ENCODE results near the gene KCNQ5. TPM values are rescaled to one million over a fixed set of nuclear protein-coding genes. Genes with fewer than 3 reads are reported as not detected.
A peak's percentile ranks its signal among the peaks of the same experiment; 100 is the strongest.

Gene KCNQ5
- total RNA-seq, 3 donors from 2014 or later (not counting 1 experiment from before 2014, with no cell fraction given) = 8.2 to 9.7 (median 8.7) TPM

- DNase-seq (no peak), ATAC-seq (no peak)
- intact Hi-C loops (cut with micrococcal nuclease) = no loop called here
- peaks cover 0 to 2% of the 10 kb centered on the region in 2 donors for H3K9me3 Mint-ChIP-seq
- Histone ChIP-seq H3K4me3 (ENCODE audit: low read length) (no peak overlapping the region), H3K36me3 (ENCODE audit: control insufficient read depth, insufficient read depth, low read length) (no peaks in the 10 kb centered on the region), H3K27me3 (ENCODE audit: control insufficient read depth, insufficient read depth, low read length) (no peaks in the 10 kb centered on the region), H3K9me3 (ENCODE audit: control insufficient read depth, insufficient read depth, low read length) (no peaks in the 10 kb centered on the region), H3K4me1 (ENCODE audit: control insufficient read depth, insufficient read depth, low read length) (peaks cover 3% of the 10 kb centered on the region), H3K27ac (ENCODE audit: low read length) (no peak overlapping the region)
- H3K4me1 Mint-ChIP-seq = peaks cover 20 to 25% of the 10 kb centered on the region in 2 donors
- H3K4me3 Mint-ChIP-seq = no peak overlapping the region
- WGBS (ENCODE audit: insufficient coverage) = 97% methylated on average over 1 of the region's 1 CpG
- H3K36me3 Mint-ChIP-seq = no peaks in the 10 kb centered on the region
- H3K27ac Mint-ChIP-seq = no peak overlapping the region
- no peaks in the 10 kb centered on the region for H3K27me3 Mint-ChIP-seq (ENCODE audit: low read depth in 2 of 2)
- no peak for TF ChIP-seq CTCF (IDR thresholded peaks at IDR 0.05)
These were observed 194.2 kb downstream of the KCNQ5 start for GRCh38 chr6:72816022-72816421.

- Histone ChIP-seq H3K9me3 (ENCODE audit: control insufficient read depth, insufficient read depth, low read length) (no peaks in the 10 kb centered on the region), H3K27ac (ENCODE audit: low read length) (no peak overlapping the region), H3K27me3 (ENCODE audit: control insufficient read depth, insufficient read depth, low read length) (no peaks in the 10 kb centered on the region), H3K4me3 (ENCODE audit: low read length) (no peak overlapping the region), H3K4me1 (ENCODE audit: control insufficient read depth, insufficient read depth, low read length) (peaks cover 3% of the 10 kb centered on the region), H3K36me3 (ENCODE audit: control insufficient read depth, insufficient read depth, low read length) (no peaks in the 10 kb centered on the region)
- DNase-seq (no peak), ATAC-seq (no peak)
- no peak overlapping the region for H3K4me3 Mint-ChIP-seq
- H3K27me3 Mint-ChIP-seq (ENCODE audit: low read depth in 2 of 2) = no peaks in the 10 kb centered on the region
- 100% methylated on average over 1 of the region's 2 CpGs for WGBS (ENCODE audit: insufficient coverage)
- no peak for TF ChIP-seq CTCF (IDR thresholded peaks at IDR 0.05)
- intact Hi-C loops (cut with micrococcal nuclease) = no loop called here
- H3K36me3 Mint-ChIP-seq = no peaks in the 10 kb centered on the region
- H3K4me1 Mint-ChIP-seq = peaks cover 20 to 25% of the 10 kb centered on the region in 2 donors
- H3K27ac Mint-ChIP-seq = no peak overlapping the region
- peaks cover 0 to 2% of the 10 kb centered on the region in 2 donors for H3K9me3 Mint-ChIP-seq
These were observed 195.3 kb downstream of the KCNQ5 start for GRCh38 chr6:72817208-72817607.

- H3K4me3 Mint-ChIP-seq = no peak overlapping the region
- peaks cover 0 to 2% of the 10 kb centered on the region in 2 donors for H3K9me3 Mint-ChIP-seq
- peak in 1 of 2 donors; percentile 6 for DNase-seq
- H3K27me3 ChIP-seq (ENCODE audit: control insufficient read depth, insufficient read depth, low read length) = no peaks in the 10 kb centered on the region
- no peak overlapping the region for H3K4me3 ChIP-seq (ENCODE audit: low read length)
- no peak for TF ChIP-seq CTCF (IDR thresholded peaks at IDR 0.05)
- no peaks in the 10 kb centered on the region for H3K36me3 Mint-ChIP-seq
- 65% methylated on average over 2 of the region's 2 CpGs for WGBS (ENCODE audit: insufficient coverage)
- ATAC-seq = peak in 1 of 3 donors; percentile 26
- no peaks in the 10 kb centered on the region for H3K9me3 ChIP-seq (ENCODE audit: control insufficient read depth, insufficient read depth, low read length)
- no peak overlapping the region for H3K27ac Mint-ChIP-seq
- intact Hi-C loops (cut with micrococcal nuclease) = no loop called here
- H3K36me3 ChIP-seq (ENCODE audit: control insufficient read depth, insufficient read depth, low read length) = no peaks in the 10 kb centered on the region
- H3K27me3 Mint-ChIP-seq (ENCODE audit: low read depth in 2 of 2) = no peaks in the 10 kb centered on the region
- no peak overlapping the region for H3K27ac ChIP-seq (ENCODE audit: low read length)
- peaks cover 10 to 14% of the 10 kb centered on the region in 2 donors for H3K4me1 Mint-ChIP-seq
- peaks cover 3% of the 10 kb centered on the region for H3K4me1 ChIP-seq (ENCODE audit: control insufficient read depth, insufficient read depth, low read length)
These were observed 197.7 kb downstream of the KCNQ5 start for GRCh38 chr6:72819609-72820008.

GRCh38 chr6:72820153-72820552, 198.3 kb downstream of the KCNQ5 start:
- no peak overlapping the region for H3K4me3 ChIP-seq (ENCODE audit: low read length)
- no peaks in the 10 kb centered on the region for H3K9me3 ChIP-seq (ENCODE audit: control insufficient read depth, insufficient read depth, low read length)
- intact Hi-C loops (cut with micrococcal nuclease) = no loop called here
- H3K27ac ChIP-seq (ENCODE audit: low read length) = no peak overlapping the region
- ATAC-seq (no peak), DNase-seq (no peak)
- no peak overlapping the region for H3K4me3 Mint-ChIP-seq
- H3K27me3 Mint-ChIP-seq (ENCODE audit: low read depth in 2 of 2) = no peaks in the 10 kb centered on the region
- WGBS (ENCODE audit: insufficient coverage) = 60% methylated on average over 1 of the region's 3 CpGs
- H3K4me1 ChIP-seq (ENCODE audit: control insufficient read depth, insufficient read depth, low read length) = peaks cover 3% of the 10 kb centered on the region
- no peaks in the 10 kb centered on the region for H3K36me3 ChIP-seq (ENCODE audit: control insufficient read depth, insufficient read depth, low read length)
- no peaks in the 10 kb centered on the region for H3K27me3 ChIP-seq (ENCODE audit: control insufficient read depth, insufficient read depth, low read length)
- no peak overlapping the region for H3K27ac Mint-ChIP-seq
- TF ChIP-seq CTCF (IDR thresholded peaks at IDR 0.05) = no peak
- peaks cover 4 to 9% of the 10 kb centered on the region in 2 donors for H3K4me1 Mint-ChIP-seq
- no peaks in the 10 kb centered on the region for H3K36me3 Mint-ChIP-seq
- peaks cover 0 to 2% of the 10 kb centered on the region in 2 donors for H3K9me3 Mint-ChIP-seq
